ENCODE results near the gene BLCAP. TPM values are rescaled to one million over a fixed set of nuclear protein-coding genes. Genes with fewer than 3 reads are reported as not detected.

The BLCAP gene
- polyA plus RNA-seq, 1 donor: 86.6 TPM

GRCh38 chr20:37567671-37568588, 40.3 kb upstream of the BLCAP start:
- Histone ChIP-seq H3K27me3 (ENCODE audit: control insufficient read depth, insufficient read depth, low read length) (peaks cover 31% of the 10 kb centered on the region), H3K27ac (ENCODE audit: low read length) (no peak overlapping the region), H3K9me3 (ENCODE audit: control insufficient read depth, low read depth, low read length) (no peaks in the 10 kb centered on the region), H3K4me1 (ENCODE audit: control insufficient read depth, insufficient read depth, low read length) (peaks cover 3% of the 10 kb centered on the region), H3K36me3 (ENCODE audit: control insufficient read depth, insufficient read depth, low read length) (no peaks in the 10 kb centered on the region), H3K4me3 (ENCODE audit: low read length) (no peak overlapping the region)
- 0% methylated on average over 5 of the region's 13 CpGs for WGBS (ENCODE audit: insufficient coverage, low lambda C conversion rate)
- DNase-seq: no peak

GRCh38 chr20:37567331-37567665, 39.6 kb upstream of the BLCAP start:
- WGBS (ENCODE audit: insufficient coverage, low lambda C conversion rate): no CpG with 5 or more reads among the region's 7 CpGs
- H3K27me3 ChIP-seq (ENCODE audit: control insufficient read depth, insufficient read depth, low read length): peaks cover 31% of the 10 kb centered on the region
- H3K27ac ChIP-seq (ENCODE audit: low read length): no peak overlapping the region
- H3K4me1 ChIP-seq (ENCODE audit: control insufficient read depth, insufficient read depth, low read length): peaks cover 3% of the 10 kb centered on the region
- DNase-seq: no peak
- H3K9me3 ChIP-seq (ENCODE audit: control insufficient read depth, low read depth, low read length): no peaks in the 10 kb centered on the region
- H3K4me3 ChIP-seq (ENCODE audit: low read length): no peak overlapping the region
- no peaks in the 10 kb centered on the region for H3K36me3 ChIP-seq (ENCODE audit: control insufficient read depth, insufficient read depth, low read length)

DNA sequence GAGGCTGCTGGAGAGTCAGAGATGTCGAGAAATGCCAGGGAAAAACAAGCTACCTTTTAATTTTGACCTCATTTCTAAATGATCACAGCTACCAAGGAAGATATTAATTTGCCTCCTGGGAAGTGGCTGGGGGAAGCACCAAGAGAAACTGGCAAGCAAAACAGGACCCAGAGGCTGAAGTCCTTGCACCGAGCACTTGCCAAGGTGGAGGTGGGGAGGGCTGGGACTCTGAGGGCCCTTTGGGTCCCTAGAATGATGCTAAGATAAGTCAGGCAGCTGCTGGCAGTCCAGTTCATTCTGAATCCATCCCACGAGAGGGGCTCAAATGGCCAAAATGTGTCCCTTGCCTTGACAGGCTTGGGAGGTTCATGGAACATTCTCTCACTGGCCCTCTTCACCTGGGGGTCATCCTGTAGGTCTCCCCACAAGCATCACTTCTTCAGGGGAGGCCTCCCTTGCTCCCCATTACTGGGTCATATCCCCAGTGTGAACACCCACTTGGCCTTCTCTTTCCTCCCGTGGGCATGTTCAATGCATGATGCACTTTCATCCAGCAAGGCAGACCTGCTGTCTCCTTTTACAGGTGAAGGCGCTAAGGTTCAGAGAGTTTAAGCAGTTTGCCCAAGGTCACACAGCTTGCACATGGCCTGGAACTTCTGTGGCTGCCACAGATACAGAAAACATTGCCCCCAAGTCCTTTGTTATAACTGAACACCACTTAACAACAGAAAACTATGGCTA, 39.1 kb upstream of the BLCAP start:
- no CpG with 5 or more reads among the region's 5 CpGs for WGBS (ENCODE audit: insufficient coverage, low lambda C conversion rate)
- peaks cover 31% of the 10 kb centered on the region for H3K27me3 ChIP-seq (ENCODE audit: control insufficient read depth, insufficient read depth, low read length)

DNA sequence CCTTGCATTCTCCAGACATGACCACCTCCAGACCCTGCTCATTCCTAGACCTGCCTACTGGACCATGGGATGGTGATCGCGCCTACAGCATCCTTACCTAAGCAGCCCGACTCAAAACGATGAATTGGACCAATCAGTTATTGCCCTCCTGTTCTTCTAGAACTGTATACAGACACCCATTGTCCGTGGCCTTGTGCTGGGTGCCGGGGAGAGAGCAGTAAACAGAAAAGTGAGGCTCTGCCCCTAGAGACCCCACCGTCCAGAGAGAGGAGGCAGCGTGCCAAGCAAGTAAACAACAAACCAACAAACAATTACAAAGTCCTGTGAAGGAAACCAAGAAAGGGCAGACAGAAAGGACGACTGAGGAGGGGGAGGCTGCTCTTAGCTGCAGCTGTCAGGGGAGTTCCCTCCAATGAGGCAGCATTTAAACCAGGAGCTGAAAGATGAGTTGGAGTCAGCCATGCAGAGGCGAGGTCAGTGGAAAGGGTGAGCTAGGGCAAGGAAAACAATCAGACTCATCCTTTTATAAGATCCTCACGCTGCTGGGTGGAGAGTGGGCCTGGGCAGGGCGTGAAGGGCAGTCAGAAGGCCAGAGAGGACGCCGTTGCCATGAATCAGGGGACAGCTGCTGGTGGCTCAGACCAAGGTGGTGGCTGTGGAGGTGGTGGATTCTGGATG, 37.6 kb upstream of the BLCAP start:
- WGBS (ENCODE audit: insufficient coverage, low lambda C conversion rate): 100% methylated on average over 1 of the region's 14 CpGs
- no peaks in the 10 kb centered on the region for H3K36me3 ChIP-seq (ENCODE audit: control insufficient read depth, insufficient read depth, low read length)
- peaks cover 24% of the 10 kb centered on the region for H3K27me3 ChIP-seq (ENCODE audit: control insufficient read depth, insufficient read depth, low read length)
- no peak overlapping the region for H3K4me3 ChIP-seq (ENCODE audit: low read length)
- peaks cover 3% of the 10 kb centered on the region for H3K4me1 ChIP-seq (ENCODE audit: control insufficient read depth, insufficient read depth, low read length)
- H3K9me3 ChIP-seq (ENCODE audit: control insufficient read depth, low read depth, low read length): no peaks in the 10 kb centered on the region
- DNase-seq: no peak
- no peak overlapping the region for H3K27ac ChIP-seq (ENCODE audit: low read length)

More for the DNA sequence above, 39.1 kb upstream of the BLCAP start:
- no peak for DNase-seq
- Histone ChIP-seq H3K4me3 (ENCODE audit: low read length) (no peak overlapping the region), H3K27ac (ENCODE audit: low read length) (no peak overlapping the region), H3K4me1 (ENCODE audit: control insufficient read depth, insufficient read depth, low read length) (peaks cover 3% of the 10 kb centered on the region), H3K36me3 (ENCODE audit: control insufficient read depth, insufficient read depth, low read length) (no peaks in the 10 kb centered on the region), H3K9me3 (ENCODE audit: control insufficient read depth, low read depth, low read length) (no peaks in the 10 kb centered on the region)

DNA sequence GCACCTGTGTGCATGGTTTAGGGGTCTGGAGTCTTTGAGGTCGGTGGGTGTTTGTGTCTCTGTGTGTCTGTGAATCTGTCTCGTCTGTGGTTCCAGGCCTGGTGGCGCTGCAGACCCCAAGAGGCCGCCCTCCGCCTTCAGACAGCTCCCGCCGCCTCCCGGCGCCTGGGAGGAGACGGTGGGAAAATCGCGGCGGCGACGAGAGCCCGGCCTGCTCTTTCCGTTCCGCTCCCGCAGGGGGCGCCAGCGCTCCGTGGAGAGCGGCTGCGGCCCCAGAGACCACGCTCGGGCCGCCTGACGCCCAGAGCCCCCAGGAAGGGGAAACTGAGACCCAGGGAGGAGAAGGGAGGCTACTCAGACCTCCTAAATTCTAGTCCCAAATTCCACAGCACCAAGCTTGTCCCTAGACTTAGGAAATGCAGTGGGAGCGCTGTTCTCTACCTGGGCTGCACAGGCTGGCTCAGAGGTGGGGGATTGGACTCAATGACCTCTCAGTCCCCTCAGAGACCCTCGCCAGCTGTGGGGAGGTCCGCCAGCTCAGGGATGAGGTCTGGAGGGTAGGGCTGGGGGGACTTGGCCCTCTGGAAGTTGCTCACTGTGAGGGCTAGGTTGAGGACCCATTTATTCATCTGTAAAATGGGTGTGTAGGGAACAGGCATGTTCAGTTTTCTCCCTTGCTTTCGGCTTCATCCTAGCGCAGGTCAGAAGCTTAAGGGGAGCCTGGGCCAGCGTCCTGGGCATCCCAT, 36.9 kb upstream of the BLCAP start:
- Histone ChIP-seq H3K4me1 (ENCODE audit: control insufficient read depth, insufficient read depth, low read length) (peaks cover 3% of the 10 kb centered on the region), H3K27ac (ENCODE audit: low read length) (no peak overlapping the region), H3K9me3 (ENCODE audit: control insufficient read depth, low read depth, low read length) (no peaks in the 10 kb centered on the region), H3K36me3 (ENCODE audit: control insufficient read depth, insufficient read depth, low read length) (no peaks in the 10 kb centered on the region), H3K27me3 (ENCODE audit: control insufficient read depth, insufficient read depth, low read length) (peaks cover 21% of the 10 kb centered on the region), H3K4me3 (ENCODE audit: low read length) (no peak overlapping the region)
- no CpG with 5 or more reads among the region's 34 CpGs for WGBS (ENCODE audit: insufficient coverage, low lambda C conversion rate)
- peak in 1 of 2 donors; percentile 19 for DNase-seq

DNA sequence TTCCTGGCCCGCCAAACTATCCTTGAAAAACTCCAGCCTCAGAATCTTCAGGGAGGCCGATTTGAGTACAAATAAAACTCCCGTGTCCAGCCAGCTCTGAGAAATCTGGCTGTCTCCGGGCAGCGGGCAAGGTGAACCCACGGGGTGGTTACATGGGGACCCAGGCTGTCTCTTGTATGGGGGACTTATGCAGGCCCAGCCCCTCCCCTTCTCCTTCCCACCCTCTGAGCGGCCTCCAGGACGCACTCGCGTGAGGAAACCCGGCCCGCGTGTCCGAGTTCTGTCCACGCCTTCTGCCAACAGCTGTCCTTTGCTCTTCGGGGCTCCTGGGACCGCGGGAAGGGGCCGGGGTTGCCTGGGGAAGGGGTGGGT, 36.3 kb upstream of the BLCAP start:
- H3K4me3 ChIP-seq (ENCODE audit: low read length): no peak overlapping the region
- H3K4me1 ChIP-seq (ENCODE audit: control insufficient read depth, insufficient read depth, low read length): peaks cover 3% of the 10 kb centered on the region
- H3K36me3 ChIP-seq (ENCODE audit: control insufficient read depth, insufficient read depth, low read length): no peaks in the 10 kb centered on the region
- no peak for DNase-seq
- WGBS (ENCODE audit: insufficient coverage, low lambda C conversion rate): no CpG with 5 or more reads among the region's 19 CpGs
- peaks cover 18% of the 10 kb centered on the region for H3K27me3 ChIP-seq (ENCODE audit: control insufficient read depth, insufficient read depth, low read length)
- H3K27ac ChIP-seq (ENCODE audit: low read length): no peak overlapping the region
- no peaks in the 10 kb centered on the region for H3K9me3 ChIP-seq (ENCODE audit: control insufficient read depth, low read depth, low read length)

DNA sequence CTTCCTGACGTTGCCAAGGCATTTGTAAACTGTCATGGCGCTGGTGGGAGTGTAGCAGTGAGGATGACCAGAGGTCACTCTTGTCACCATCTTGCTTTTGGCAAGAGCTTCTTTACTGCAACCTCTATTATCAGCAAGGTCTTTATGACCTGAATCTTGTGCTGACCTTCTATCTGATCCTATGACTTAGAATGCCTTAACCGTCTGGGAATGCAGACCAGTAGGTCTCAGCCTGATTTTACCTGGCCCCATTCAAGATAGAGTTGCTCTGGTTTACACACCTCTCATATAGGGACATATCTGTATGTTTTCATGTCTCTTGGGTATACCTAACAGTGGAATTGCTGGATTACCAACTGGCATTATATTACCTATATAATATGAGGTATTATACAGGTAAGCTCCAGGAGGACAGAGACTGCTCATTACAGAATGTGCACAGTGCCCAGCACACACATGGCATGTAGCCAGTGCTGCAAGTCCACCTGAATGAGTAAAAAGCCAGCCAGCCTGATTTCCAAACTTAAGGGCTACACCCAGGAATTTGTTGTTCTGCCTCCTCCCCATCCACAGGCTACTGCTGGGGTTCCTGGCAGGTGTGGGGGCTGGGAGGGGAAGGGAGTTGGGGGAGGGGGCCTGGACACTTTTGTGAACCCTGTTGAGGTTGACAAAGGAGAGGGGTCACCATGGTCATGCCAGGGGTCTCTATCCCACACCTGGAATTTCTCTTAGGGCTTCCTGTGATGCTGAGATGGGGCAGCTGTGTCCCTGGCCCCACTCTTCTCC, 35.2 kb upstream of the BLCAP start:
- Histone ChIP-seq H3K27ac (ENCODE audit: low read length) (no peak overlapping the region), H3K4me1 (ENCODE audit: control insufficient read depth, insufficient read depth, low read length) (peaks cover 3% of the 10 kb centered on the region), H3K4me3 (ENCODE audit: low read length) (no peak overlapping the region), H3K27me3 (ENCODE audit: control insufficient read depth, insufficient read depth, low read length) (peaks cover 16% of the 10 kb centered on the region), H3K36me3 (ENCODE audit: control insufficient read depth, insufficient read depth, low read length) (no peaks in the 10 kb centered on the region), H3K9me3 (ENCODE audit: control insufficient read depth, low read depth, low read length) (no peaks in the 10 kb centered on the region)
- DNase-seq: no peak
- WGBS (ENCODE audit: insufficient coverage, low lambda C conversion rate): 60% methylated on average over 1 of the region's 3 CpGs

- H3K4me3 ChIP-seq (ENCODE audit: low read length): no peak overlapping the region
- H3K4me1 ChIP-seq (ENCODE audit: control insufficient read depth, insufficient read depth, low read length): peaks cover 3% of the 10 kb centered on the region
- H3K36me3 ChIP-seq (ENCODE audit: control insufficient read depth, insufficient read depth, low read length): no peaks in the 10 kb centered on the region
- no peak for DNase-seq
- H3K27ac ChIP-seq (ENCODE audit: low read length): no peak overlapping the region
- peaks cover 8% of the 10 kb centered on the region for H3K27me3 ChIP-seq (ENCODE audit: control insufficient read depth, insufficient read depth, low read length)
- no peaks in the 10 kb centered on the region for H3K9me3 ChIP-seq (ENCODE audit: control insufficient read depth, low read depth, low read length)
- 80% methylated on average over 1 of the region's 4 CpGs for WGBS (ENCODE audit: insufficient coverage, low lambda C conversion rate)
These were observed 33.0 kb upstream of the BLCAP start for GRCh38 chr20:37560629-37561028.

GRCh38 chr20:37559312-37560027, 31.8 kb upstream of the BLCAP start:
- Histone ChIP-seq H3K4me3 (ENCODE audit: low read length) (no peak overlapping the region), H3K36me3 (ENCODE audit: control insufficient read depth, insufficient read depth, low read length) (no peaks in the 10 kb centered on the region), H3K27ac (ENCODE audit: low read length) (no peak overlapping the region), H3K9me3 (ENCODE audit: control insufficient read depth, low read depth, low read length) (no peaks in the 10 kb centered on the region), H3K27me3 (ENCODE audit: control insufficient read depth, insufficient read depth, low read length) (peaks cover 3% of the 10 kb centered on the region), H3K4me1 (ENCODE audit: control insufficient read depth, insufficient read depth, low read length) (peaks cover under 1% of the 10 kb centered on the region)
- WGBS (ENCODE audit: insufficient coverage, low lambda C conversion rate): no CpG with 5 or more reads among the region's 11 CpGs
- no peak for DNase-seq

Measured in large intestine (tissue), 3 donors.